ENCODE data around the gene NPPC.
"Not testable (repeated sequence)": the region's sequence is repeated elsewhere in the genome, so short reads cannot be mapped to it uniquely, and the experiment has no call there.

The NPPC gene

DNA sequence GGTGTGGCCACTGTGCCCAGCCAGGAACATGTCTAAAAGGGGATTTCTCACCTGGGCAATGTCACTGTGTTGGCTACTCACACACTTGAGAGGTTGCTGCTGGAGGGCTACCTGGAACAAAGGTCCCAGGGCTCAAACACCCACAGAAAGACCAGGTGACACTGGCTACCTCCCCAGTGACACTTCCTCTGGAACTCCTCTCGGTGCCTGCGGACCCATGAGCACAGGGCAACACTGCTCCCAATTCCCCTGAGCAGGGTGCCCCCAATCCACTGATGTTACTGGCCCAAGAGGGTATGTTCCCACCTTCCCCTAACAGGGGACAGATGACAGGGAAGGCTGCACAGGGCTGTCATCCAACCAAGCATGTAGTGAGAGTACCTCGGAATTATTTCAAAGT, 5.8 kb downstream of the NPPC start:
- Mint-ChIP-seq H3K4me3 (no peak overlapping the region), H3K4me1 (ENCODE audit: low read depth) (peaks cover 8% of the 10 kb centered on the region), H3K27ac (no peak overlapping the region), H3K27me3 (ENCODE audit: low read depth) (peaks cover 25% of the 10 kb centered on the region), H3K36me3 (ENCODE audit: low read depth) (no peaks in the 10 kb centered on the region), H3K9me3 (no peaks in the 10 kb centered on the region)

DNA sequence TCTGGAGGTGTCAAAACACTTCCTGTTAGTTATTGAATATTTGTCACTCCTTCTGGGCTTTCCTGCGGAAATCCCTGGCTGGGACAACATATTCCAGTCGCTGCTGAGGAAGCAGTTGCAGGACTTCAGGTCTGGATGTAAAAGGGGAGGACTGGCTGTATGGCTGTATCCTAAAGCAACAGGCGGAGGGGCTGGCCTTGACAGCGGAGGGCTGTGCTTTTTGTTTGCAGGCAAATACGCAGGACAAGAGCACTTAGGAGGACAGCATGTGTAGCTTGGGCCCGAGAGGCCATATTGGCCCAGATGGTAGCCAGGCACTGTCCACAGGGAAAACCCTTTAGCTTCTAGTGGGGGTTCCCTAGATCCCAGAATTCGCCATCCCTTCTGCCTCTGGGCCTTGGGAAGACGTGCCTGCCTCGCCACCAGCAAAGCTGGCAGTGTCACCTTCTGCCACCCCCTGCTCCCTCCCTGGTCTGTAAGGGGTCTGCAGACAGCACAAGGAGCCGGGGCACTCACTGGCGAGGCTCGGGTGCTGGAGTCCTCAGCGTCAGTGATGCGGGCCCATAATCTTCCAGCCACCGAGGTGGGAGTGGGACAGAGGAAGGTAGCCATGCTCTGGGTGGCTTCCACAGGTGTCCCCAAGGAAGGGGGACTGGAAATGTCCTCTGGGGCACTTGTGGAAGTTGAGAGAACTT, 6.7 kb downstream of the NPPC start:
- Mint-ChIP-seq H3K36me3 (ENCODE audit: low read depth) (no peaks in the 10 kb centered on the region), H3K4me3 (no peak overlapping the region), H3K27ac (no peak overlapping the region)

DNA sequence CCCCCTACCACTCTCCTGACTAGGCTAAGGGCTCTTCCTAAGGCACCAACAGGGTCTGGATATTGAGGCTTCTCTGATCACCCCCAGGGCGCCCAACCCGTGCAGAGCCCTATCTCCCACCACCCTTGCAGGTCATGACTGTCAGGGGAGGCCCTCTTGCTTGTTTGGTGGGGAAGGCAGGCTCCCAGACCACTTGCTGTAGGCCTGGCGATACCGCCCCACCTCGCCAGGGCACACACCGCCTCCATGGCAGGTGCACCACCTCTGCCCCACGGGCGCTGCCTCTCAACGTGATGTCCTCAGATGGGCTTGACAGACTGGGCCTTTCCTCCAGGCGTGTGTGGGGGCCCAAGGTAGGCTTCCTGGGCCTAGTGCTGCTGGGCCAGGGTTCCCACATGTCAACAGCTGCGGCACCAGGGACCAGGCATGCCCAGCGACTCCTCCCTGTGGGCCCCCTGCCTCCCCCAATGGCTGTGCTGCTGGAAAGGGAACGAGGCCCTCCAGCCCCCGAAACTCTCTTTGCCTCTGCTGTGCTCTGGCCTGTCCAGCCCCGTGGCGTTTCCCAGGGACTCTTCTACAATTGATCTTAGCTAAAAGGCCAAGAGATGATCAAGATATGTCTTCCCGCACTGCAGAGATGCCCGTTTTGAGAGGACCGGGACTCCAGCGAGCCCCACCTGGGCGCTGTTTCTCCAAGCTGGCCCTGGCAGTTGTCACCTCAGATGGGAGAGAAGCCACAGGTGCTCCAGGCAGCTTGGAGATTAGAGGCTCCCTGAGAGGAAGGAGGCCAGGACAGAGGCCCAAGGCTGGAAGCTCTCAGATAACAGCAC, 7.5 kb downstream of the NPPC start:
- H3K36me3 Mint-ChIP-seq (ENCODE audit: low read depth): no peaks in the 10 kb centered on the region
- no peaks in the 10 kb centered on the region for H3K9me3 Mint-ChIP-seq
- no peak overlapping the region for H3K4me3 Mint-ChIP-seq
- H3K4me1 Mint-ChIP-seq (ENCODE audit: low read depth): peaks cover 1% of the 10 kb centered on the region
- H3K27me3 Mint-ChIP-seq (ENCODE audit: low read depth): peaks cover 13% of the 10 kb centered on the region
- no peak overlapping the region for H3K27ac Mint-ChIP-seq

More for the DNA sequence above, 6.7 kb downstream of the NPPC start:
- Mint-ChIP-seq H3K9me3 (no peaks in the 10 kb centered on the region), H3K27me3 (ENCODE audit: low read depth) (peaks cover 20% of the 10 kb centered on the region), H3K4me1 (ENCODE audit: low read depth) (peaks cover 4% of the 10 kb centered on the region)

DNA sequence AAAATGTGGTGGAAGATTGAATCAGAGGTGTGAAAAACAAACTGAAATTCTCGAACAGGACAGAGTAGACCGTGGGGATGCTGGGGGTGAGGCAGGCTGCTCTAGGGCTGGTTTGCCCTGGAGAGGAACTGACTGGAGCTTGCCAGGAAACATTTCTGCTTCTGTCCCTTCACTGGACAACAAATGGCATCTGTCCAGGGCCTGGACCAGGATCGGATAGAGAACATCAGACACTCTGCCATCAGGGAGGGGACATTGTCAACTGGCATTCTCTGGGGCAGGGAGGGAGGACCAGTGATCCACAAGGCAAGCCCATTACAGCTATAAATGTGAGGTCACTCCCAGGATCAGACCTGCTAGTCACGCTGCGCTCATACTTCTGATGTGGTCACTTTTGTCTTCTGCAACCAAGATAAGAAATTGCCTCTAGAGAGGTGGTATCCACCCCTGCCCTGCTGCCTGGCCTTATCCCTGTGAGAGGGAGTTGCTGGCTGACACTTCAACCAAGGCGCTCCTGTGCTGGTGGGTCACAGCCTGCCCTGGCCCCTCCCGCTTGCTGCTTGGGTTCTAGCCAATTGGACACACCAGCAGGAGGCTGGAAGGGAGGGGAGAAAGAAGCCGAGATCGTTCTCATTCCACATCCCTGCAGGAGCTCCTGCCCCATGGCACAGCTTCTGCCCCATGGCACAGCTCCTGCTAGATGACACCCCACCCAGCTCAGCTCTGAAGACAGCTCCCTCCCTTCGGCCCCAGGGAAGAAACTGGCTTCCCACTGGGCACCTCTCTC, 8.7 kb downstream of the NPPC start:
- peaks cover 1% of the 10 kb centered on the region for H3K4me1 Mint-ChIP-seq (ENCODE audit: low read depth)
- no peaks in the 10 kb centered on the region for H3K36me3 Mint-ChIP-seq (ENCODE audit: low read depth)
- H3K9me3 Mint-ChIP-seq: no peaks in the 10 kb centered on the region
- peaks cover 6% of the 10 kb centered on the region for H3K27me3 Mint-ChIP-seq (ENCODE audit: low read depth)
- H3K4me3 Mint-ChIP-seq: no peak overlapping the region
- no peak overlapping the region for H3K27ac Mint-ChIP-seq

DNA sequence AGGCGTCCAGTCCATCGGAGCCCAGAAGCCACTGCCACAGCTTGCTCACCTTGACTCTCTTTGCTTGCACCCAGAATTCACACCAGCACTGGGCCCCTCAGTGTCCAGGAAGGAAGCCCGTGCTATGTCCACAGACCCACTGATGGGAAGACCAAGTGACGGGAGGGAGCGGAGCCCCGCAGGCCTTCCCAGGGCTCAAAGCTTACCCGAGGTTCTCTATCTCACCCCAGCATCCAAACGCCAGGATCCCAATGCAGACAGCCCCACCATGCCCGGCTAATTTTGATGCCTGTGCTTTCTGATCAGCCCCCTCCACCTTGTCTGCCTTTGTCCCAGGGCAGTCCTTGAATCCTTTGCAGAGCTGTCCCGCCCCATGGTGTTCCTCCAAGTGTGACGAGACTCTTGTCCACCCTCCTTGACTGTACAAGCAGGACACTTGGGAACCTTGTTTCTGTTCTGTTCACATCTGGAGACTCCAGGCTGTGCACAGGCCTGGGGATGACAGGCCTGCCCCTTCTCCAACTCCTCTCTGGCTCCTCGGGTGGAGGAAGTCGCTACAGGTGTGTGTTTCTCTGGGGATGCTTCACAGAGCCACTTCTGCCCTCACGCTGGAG, 12.0 kb downstream of the NPPC start:
- Mint-ChIP-seq H3K4me3 (no peak overlapping the region), H3K9me3 (no peaks in the 10 kb centered on the region), H3K36me3 (ENCODE audit: low read depth) (no peaks in the 10 kb centered on the region), H3K27me3 (ENCODE audit: low read depth) (peaks cover 3% of the 10 kb centered on the region), H3K27ac (no peak overlapping the region), H3K4me1 (ENCODE audit: low read depth) (peaks cover 9% of the 10 kb centered on the region)

DNA sequence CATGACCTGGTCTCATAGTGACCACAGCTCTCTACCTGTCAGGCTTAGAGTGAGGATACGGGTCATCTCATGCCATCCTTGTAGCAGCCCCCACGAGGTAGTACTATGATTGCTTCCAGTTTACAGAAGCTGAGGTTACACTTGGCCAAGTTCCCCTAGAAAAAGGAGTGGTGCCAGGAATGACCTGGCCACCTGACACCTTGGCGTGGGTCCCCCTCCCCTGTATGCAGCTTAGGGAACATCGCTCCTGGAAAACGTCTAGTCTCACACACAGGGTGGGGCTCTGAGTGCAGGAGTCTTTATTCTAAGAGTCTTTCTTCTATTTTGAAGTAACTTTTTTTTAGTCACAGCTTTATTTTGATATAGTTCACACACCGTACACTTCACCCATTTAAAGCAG, 14.8 kb downstream of the NPPC start:
- Mint-ChIP-seq H3K9me3 (no peaks in the 10 kb centered on the region), H3K27ac (no peak overlapping the region), H3K4me1 (ENCODE audit: low read depth) (peaks cover 8% of the 10 kb centered on the region), H3K36me3 (ENCODE audit: low read depth) (no peaks in the 10 kb centered on the region), H3K4me3 (no peak overlapping the region), H3K27me3 (ENCODE audit: low read depth) (peaks cover under 1% of the 10 kb centered on the region)

DNA sequence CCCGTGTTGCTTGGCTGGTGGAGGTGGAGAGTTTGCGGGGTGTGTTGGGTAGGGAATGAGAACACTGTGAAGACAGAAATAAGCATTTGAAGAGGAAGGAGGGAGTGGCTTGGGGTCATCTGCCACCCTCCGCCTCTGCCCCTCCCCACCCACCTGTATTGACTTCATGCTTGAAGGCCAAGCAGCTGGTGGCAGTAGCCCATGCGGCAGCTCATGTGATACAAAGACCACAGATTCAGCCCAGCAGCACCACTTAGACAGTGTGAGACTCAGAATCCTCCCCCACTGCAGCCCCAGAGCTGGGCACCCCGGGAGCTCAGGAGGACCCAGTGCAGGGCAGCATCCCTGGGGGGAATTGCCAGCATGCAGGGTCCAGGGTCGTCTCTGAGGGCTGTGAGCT, 15.4 kb downstream of the NPPC start:
- Mint-ChIP-seq H3K27ac (no peak overlapping the region), H3K27me3 (ENCODE audit: low read depth) (no peaks in the 10 kb centered on the region), H3K4me3 (no peak overlapping the region), H3K4me1 (ENCODE audit: low read depth) (peaks cover 8% of the 10 kb centered on the region), H3K36me3 (ENCODE audit: low read depth) (no peaks in the 10 kb centered on the region), H3K9me3 (no peaks in the 10 kb centered on the region)

DNA sequence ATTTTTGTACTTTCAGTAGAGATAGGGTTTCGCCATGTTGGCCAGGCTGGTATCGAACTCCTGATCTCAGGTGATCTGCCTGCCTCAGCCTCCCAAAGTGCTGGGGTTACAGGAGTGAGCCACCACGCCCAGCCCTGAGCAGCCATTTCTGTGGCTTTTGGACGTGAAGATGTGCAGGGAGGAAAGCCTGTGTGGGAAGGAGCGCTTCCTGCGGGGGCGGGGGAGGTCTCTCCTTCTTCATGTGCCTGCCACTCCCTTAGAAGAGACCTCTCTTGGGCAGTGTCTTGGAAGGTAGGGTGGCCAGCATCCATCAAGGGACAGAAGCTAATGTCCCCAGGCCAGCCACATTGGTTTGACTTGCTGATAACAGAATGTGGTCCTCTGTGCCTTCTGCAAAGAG, 16.0 kb downstream of the NPPC start:
- H3K36me3 Mint-ChIP-seq (ENCODE audit: low read depth); H3K4me1 Mint-ChIP-seq (ENCODE audit: low read depth): not testable (repeated sequence)
- peak overlapping the region; percentile 26 for H3K27ac Mint-ChIP-seq

DNA sequence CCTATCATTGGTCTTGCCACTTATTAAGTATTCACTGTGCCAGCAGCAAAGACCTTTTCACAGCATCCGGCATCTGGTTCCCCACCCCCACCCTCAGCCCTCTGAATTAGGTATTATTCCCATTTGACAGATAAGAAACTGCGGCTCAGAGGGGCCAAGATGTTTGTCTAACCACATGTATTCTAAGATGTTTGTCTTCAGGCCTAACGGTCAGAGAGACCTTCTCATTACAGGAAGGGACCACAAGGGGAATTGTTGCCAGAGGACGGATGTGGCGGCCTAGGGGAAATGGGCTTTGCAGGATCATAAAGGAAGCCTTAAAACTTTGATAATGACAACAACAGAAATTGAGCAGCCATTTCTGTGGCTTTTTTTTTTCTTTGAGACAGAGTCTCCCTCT, 16.6 kb downstream of the NPPC start:
- no peak overlapping the region for H3K4me3 Mint-ChIP-seq
- H3K27me3 Mint-ChIP-seq (ENCODE audit: low read depth): no peaks in the 10 kb centered on the region
- no peak overlapping the region for H3K27ac Mint-ChIP-seq
- no peaks in the 10 kb centered on the region for H3K36me3 Mint-ChIP-seq (ENCODE audit: low read depth)
- H3K4me1 Mint-ChIP-seq (ENCODE audit: low read depth): peaks cover 8% of the 10 kb centered on the region
- no peaks in the 10 kb centered on the region for H3K9me3 Mint-ChIP-seq

More for the DNA sequence above, 16.0 kb downstream of the NPPC start:
- not testable (repeated sequence) for H3K4me3 Mint-ChIP-seq; H3K9me3 Mint-ChIP-seq; H3K27me3 Mint-ChIP-seq (ENCODE audit: low read depth)

DNA sequence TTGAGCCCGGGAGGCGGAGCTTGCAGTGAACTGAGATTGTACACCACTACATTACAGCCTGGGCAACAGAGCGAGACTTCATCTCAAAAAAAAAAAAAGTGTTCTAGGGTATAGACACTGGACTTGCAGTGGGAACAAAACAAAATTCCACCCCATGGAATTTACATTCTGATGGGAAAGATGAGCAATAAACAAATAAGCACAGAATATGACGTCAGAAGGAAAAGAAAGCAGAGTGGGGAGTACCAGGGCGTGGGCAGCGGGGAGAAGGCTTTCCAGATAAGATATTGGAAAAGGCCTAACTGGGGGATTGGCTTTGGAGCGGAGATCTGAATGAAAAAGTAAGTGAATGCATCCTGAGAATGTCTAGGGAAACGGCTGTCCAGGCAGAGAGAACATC, 17.6 kb downstream of the NPPC start:
- Mint-ChIP-seq H3K27me3 (ENCODE audit: low read depth) (no peaks in the 10 kb centered on the region), H3K36me3 (ENCODE audit: low read depth) (no peaks in the 10 kb centered on the region), H3K27ac (no peak overlapping the region), H3K9me3 (no peaks in the 10 kb centered on the region), H3K4me1 (ENCODE audit: low read depth) (peaks cover 8% of the 10 kb centered on the region), H3K4me3 (no peak overlapping the region)

DNA sequence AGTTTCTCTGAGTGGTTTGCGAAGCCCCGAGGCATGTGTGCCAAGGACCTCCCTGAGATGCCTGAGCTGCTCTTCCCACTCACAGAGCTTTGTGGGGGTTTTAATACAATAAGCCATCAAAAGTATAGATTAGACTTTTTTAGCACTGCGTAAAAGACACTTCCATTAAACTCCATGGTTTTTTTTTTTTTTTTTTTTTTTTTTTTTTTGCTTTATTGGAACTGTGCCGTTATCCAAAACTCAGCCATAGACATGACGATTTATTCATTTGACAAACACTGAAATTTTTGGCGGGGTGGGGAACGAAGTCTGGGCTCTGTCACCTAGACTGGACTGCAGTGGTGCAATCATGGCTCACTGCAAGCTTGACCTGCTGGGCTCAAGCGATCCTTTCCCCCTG, 18.4 kb downstream of the NPPC start:
- Mint-ChIP-seq H3K4me3 (no peak overlapping the region), H3K9me3 (no peaks in the 10 kb centered on the region), H3K27me3 (ENCODE audit: low read depth) (no peaks in the 10 kb centered on the region), H3K36me3 (ENCODE audit: low read depth) (no peaks in the 10 kb centered on the region), H3K4me1 (ENCODE audit: low read depth) (peaks cover 8% of the 10 kb centered on the region), H3K27ac (no peak overlapping the region)

DNA sequence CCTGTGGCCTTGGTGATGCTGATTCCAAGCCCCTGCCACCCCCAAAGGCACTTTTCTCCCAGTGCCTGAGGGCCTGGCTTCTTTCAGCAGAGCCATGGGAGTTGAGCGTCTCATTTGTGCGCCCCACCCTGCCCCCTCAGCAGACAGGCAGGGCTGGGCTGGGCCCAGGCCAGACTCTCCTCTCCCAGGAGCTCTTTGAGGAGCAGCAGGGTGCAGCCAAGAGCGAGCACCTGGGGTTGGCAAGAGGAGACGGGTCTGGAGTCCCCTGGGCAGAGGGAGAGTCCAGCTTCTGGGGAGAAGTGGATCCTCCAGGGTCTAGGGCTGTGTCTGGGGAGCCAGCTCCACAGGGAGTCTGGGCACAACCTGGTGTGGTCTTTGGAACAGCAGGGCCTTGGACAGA, 21.2 kb downstream of the NPPC start:
- H3K9me3 Mint-ChIP-seq: no peaks in the 10 kb centered on the region
- peaks cover 4% of the 10 kb centered on the region for H3K4me1 Mint-ChIP-seq (ENCODE audit: low read depth)
- H3K4me3 Mint-ChIP-seq: no peak overlapping the region
- no peak overlapping the region for H3K27ac Mint-ChIP-seq
- H3K27me3 Mint-ChIP-seq (ENCODE audit: low read depth): peaks cover 5% of the 10 kb centered on the region
- no peaks in the 10 kb centered on the region for H3K36me3 Mint-ChIP-seq (ENCODE audit: low read depth)

DNA sequence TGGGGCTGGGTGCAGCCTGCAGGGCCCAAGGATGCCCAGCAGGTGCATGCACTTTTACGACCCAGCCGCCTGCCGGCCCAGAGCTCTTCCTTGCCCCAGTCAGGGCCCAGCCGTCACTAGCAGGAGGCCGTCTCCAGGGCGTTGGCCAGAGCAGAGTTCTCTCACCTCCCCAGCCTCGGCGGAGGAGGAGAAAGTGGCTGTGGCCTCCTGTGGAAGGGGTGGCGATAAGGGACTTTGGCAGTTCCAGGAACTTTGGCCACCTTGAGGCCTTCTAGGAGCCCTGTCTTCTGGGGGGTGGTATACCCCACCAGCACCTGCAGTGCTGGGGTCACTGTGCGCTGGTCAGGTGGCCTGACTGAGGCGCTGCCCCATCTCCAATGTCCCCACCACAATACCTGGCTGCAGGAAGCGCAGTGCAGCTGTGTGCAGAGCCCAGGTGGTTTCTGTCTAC, 22.0 kb downstream of the NPPC start:
- Mint-ChIP-seq H3K4me3 (no peak overlapping the region), H3K36me3 (ENCODE audit: low read depth) (no peaks in the 10 kb centered on the region), H3K9me3 (no peaks in the 10 kb centered on the region), H3K27me3 (ENCODE audit: low read depth) (peaks cover 5% of the 10 kb centered on the region), H3K27ac (no peak overlapping the region), H3K4me1 (ENCODE audit: low read depth) (no peaks in the 10 kb centered on the region)

DNA sequence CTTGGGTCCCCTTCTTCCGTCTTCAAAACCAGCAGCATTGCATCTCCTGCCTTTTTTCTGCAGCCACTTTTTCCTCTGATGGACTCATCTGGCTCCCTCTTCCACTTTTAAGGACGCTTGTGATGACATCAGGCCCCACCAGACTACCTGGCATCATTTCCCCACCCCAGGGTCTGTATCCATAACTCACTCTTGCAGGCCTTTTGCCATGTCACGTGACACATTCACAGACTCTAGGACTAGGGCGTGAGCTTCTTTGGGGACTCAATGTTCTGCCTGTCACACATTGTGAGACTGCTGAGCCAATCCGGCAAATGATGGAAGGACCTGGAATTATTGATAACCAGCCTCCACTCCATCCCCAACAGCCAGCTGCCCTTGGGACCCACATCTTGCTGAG, 23.6 kb downstream of the NPPC start:
- Mint-ChIP-seq H3K4me3 (no peak overlapping the region), H3K4me1 (ENCODE audit: low read depth) (no peaks in the 10 kb centered on the region), H3K27me3 (ENCODE audit: low read depth) (peaks cover 7% of the 10 kb centered on the region), H3K36me3 (ENCODE audit: low read depth) (no peaks in the 10 kb centered on the region), H3K9me3 (no peaks in the 10 kb centered on the region), H3K27ac (no peak overlapping the region)
